ENCODE data around the gene FOXD2.

GRCh38 chr1:47481936-47482335 lies 44.1 kb downstream of the FOXD2 start:
- TF ChIP-seq CHD1 (IDR thresholded peaks at IDR 0.05; ENCODE audit: low read depth, low read length) (no peak), CTCF (conservative IDR thresholded peaks at IDR 0.05; ENCODE audit: low read depth, low read length) (no peak), MAZ (IDR thresholded peaks at IDR 0.05; ENCODE audit: borderline replicate concordance, low read depth, low read length) (no peak), SMC3 (IDR thresholded peaks at IDR 0.05; ENCODE audit: low read depth, low read length) (no peak), POLR2A (IDR thresholded peaks at IDR 0.05; ENCODE audit: low read depth, low read length) (no peak), MXI1 (IDR thresholded peaks at IDR 0.05; ENCODE audit: borderline replicate concordance, low read depth, low read length) (no peak), USF2 (IDR thresholded peaks at IDR 0.05; ENCODE audit: low read depth, low read length) (no peak), CEBPB (IDR thresholded peaks at IDR 0.05; ENCODE audit: low read depth, low read length) (no peak), RFX5 (IDR thresholded peaks at IDR 0.05; ENCODE audit: low read depth, low read length) (no peak), NFE2L2 (IDR thresholded peaks at IDR 0.05; ENCODE audit: low read depth, low read length) (no peak)

Data from IMR-90 (cell line).